Heart left ventricle (tissue), 13 donors: ENCODE results near the gene KCNJ18.
"Not testable (repeated sequence)": the region's sequence is repeated elsewhere in the genome, so short reads cannot be mapped to it uniquely, and the experiment has no call there.

Experiments used
- CTCF ChIP-seq, 12 donors: fragments of 200-600 bp; sonication (generic) in 4 of 12; IDR thresholded peaks; one replicate each; pipeline versions ENCODE4 v1.5.0 to v1.8.0; 2018 to 2022; ENCODE audit warnings: antibody characterized with exemption in 12 of 12, mild to moderate bottlenecking in 5 of 12
- POLR2A ChIP-seq, 2 donors: fragments of 450-650 bp; IDR thresholded peaks; one replicate each; pipeline ENCODE4 v1.6.1; 2017; ENCODE audit warnings: antibody characterized with exemption in 2 of 2, mild to moderate bottlenecking in 2 of 2, moderate library complexity in 2 of 2
- donor health status: ischemic (EF 13 %, LVEDD 7.1; RV severe dilation, severe dysfunction).
- donor health status: DM: no; HTN: yes; CAD: no.
- donor health status: DM: no; HTN: no; CAD: no.
- donor health status: ischemic (EF 25% LVEDD 6.9; RV normal size, moderate dysfunction).
- donor health status: ischemic (EF 25% LVEDD 5.7; RV mildly dilated, moderate dysfunction).
- donor health status: ischemic (EF 35%, LVEDD 5.7; RV mildly dilated, moderate dysfunction).
- donor health status: nonischemic (EF 11% LVEDD 7.7; RV severe dilation, severe dysfunction).
- donor health status: DM: yes; HTN: yes; CAD: no.
- donor health status: PGD.
- donor health status: ischemic (EF 29% LVEDD 5.4; RV normal size, mild dysfunction).
- donor health status: nonischemic (EF 23%, LVEDD 6.1; RV moderate dilation, normal function).

GRCh38 chr17:21705746-21706145 is 13.4 kb downstream of the KCNJ18 start:
- not testable (repeated sequence) for TF ChIP-seq CTCF, POLR2A (IDR thresholded peaks at IDR 0.05)
